ENCODE data around the gene SCRG1.

The SCRG1 gene

GRCh38 chr4:173397604-173398003 is 1.3 kb downstream of the SCRG1 start:
- H3K27me3 ChIP-seq (ENCODE audit: insufficient read depth, insufficient read length) = no peaks in the 10 kb centered on the region
- H3K36me3 ChIP-seq (ENCODE audit: insufficient read depth, insufficient read length, low read length) = no peaks in the 10 kb centered on the region
- H3K4me3 ChIP-seq (ENCODE audit: insufficient read length, low read depth) = no peak overlapping the region
- TF ChIP-seq ZNF274 (IDR thresholded peaks at IDR 0.05; ENCODE audit: low read depth, low read length) (no peak), SUZ12 (IDR thresholded peaks at IDR 0.05; ENCODE audit: extremely low read depth, insufficient read depth, insufficient read length) (no peak), YY1 (IDR thresholded peaks at IDR 0.05; ENCODE audit: insufficient read depth, insufficient read length) (no peak)
- no peaks in the 10 kb centered on the region for H3K4me1 ChIP-seq (ENCODE audit: insufficient read depth, insufficient read length)
- no peak for DNase-seq (ENCODE audit: low read depth, low spot score)
- no peaks in the 10 kb centered on the region for H3K9me3 ChIP-seq (ENCODE audit: insufficient read depth, low read length)
- no peak overlapping the region for H3K9ac ChIP-seq (ENCODE audit: insufficient read length, low read depth)

GRCh38 chr4:173391701-173392100 is 7.2 kb downstream of the SCRG1 start:
- Histone ChIP-seq H3K36me3 (ENCODE audit: insufficient read depth, insufficient read length, low read length) (no peaks in the 10 kb centered on the region), H3K9ac (ENCODE audit: insufficient read length, low read depth) (no peak overlapping the region), H3K4me3 (ENCODE audit: insufficient read length, low read depth) (no peak overlapping the region), H3K9me3 (ENCODE audit: insufficient read depth, low read length) (no peaks in the 10 kb centered on the region), H3K27me3 (ENCODE audit: insufficient read depth, insufficient read length) (no peaks in the 10 kb centered on the region), H3K4me1 (ENCODE audit: insufficient read depth, insufficient read length) (no peaks in the 10 kb centered on the region)
- DNase-seq (ENCODE audit: low read depth, low spot score) = no peak
- TF ChIP-seq SUZ12 (IDR thresholded peaks at IDR 0.05; ENCODE audit: extremely low read depth, insufficient read depth, insufficient read length) (no peak), ZNF274 (IDR thresholded peaks at IDR 0.05; ENCODE audit: low read depth, low read length) (no peak), YY1 (IDR thresholded peaks at IDR 0.05; ENCODE audit: insufficient read depth, insufficient read length) (no peak)

- Histone ChIP-seq H3K9ac (ENCODE audit: insufficient read length, low read depth) (no peak overlapping the region), H3K27me3 (ENCODE audit: insufficient read depth, insufficient read length) (no peaks in the 10 kb centered on the region), H3K4me3 (ENCODE audit: insufficient read length, low read depth) (no peak overlapping the region), H3K9me3 (ENCODE audit: insufficient read depth, low read length) (no peaks in the 10 kb centered on the region), H3K36me3 (ENCODE audit: insufficient read depth, insufficient read length, low read length) (no peaks in the 10 kb centered on the region), H3K4me1 (ENCODE audit: insufficient read depth, insufficient read length) (no peaks in the 10 kb centered on the region)
- TF ChIP-seq ZNF274 (IDR thresholded peaks at IDR 0.05; ENCODE audit: low read depth, low read length) (no peak), YY1 (IDR thresholded peaks at IDR 0.05; ENCODE audit: insufficient read depth, insufficient read length) (no peak), SUZ12 (IDR thresholded peaks at IDR 0.05; ENCODE audit: extremely low read depth, insufficient read depth, insufficient read length) (no peak)
- DNase-seq (ENCODE audit: low read depth, low spot score) = no peak
Measured at GRCh38 chr4:173386751-173387150, 12.2 kb downstream of the SCRG1 start.

GRCh38 chr4:173382349-173382748 is 16.6 kb downstream of the SCRG1 start:
- no peak for DNase-seq (ENCODE audit: low read depth, low spot score)
- Histone ChIP-seq H3K27me3 (ENCODE audit: insufficient read depth, insufficient read length) (no peaks in the 10 kb centered on the region), H3K9ac (ENCODE audit: insufficient read length, low read depth) (no peak overlapping the region), H3K36me3 (ENCODE audit: insufficient read depth, insufficient read length, low read length) (no peaks in the 10 kb centered on the region), H3K4me1 (ENCODE audit: insufficient read depth, insufficient read length) (no peaks in the 10 kb centered on the region), H3K9me3 (ENCODE audit: insufficient read depth, low read length) (no peaks in the 10 kb centered on the region), H3K4me3 (ENCODE audit: insufficient read length, low read depth) (no peak overlapping the region)
- TF ChIP-seq ZNF274 (IDR thresholded peaks at IDR 0.05; ENCODE audit: low read depth, low read length) (no peak), SUZ12 (IDR thresholded peaks at IDR 0.05; ENCODE audit: extremely low read depth, insufficient read depth, insufficient read length) (no peak), YY1 (IDR thresholded peaks at IDR 0.05; ENCODE audit: insufficient read depth, insufficient read length) (no peak)

- TF ChIP-seq YY1 (IDR thresholded peaks at IDR 0.05; ENCODE audit: insufficient read depth, insufficient read length) = no peak
- no peak for TF ChIP-seq SUZ12 (IDR thresholded peaks at IDR 0.05; ENCODE audit: extremely low read depth, insufficient read depth, insufficient read length)
- TF ChIP-seq ZNF274 (IDR thresholded peaks at IDR 0.05; ENCODE audit: low read depth, low read length) = no peak
- H3K4me1 ChIP-seq (ENCODE audit: insufficient read depth, insufficient read length) = no peaks in the 10 kb centered on the region
- no peak for DNase-seq (ENCODE audit: low read depth, low spot score)
- H3K9ac ChIP-seq (ENCODE audit: insufficient read length, low read depth) = no peak overlapping the region
- H3K9me3 ChIP-seq (ENCODE audit: insufficient read depth, low read length) = no peaks in the 10 kb centered on the region
- no peaks in the 10 kb centered on the region for H3K27me3 ChIP-seq (ENCODE audit: insufficient read depth, insufficient read length)
- no peaks in the 10 kb centered on the region for H3K36me3 ChIP-seq (ENCODE audit: insufficient read depth, insufficient read length, low read length)
- H3K4me3 ChIP-seq (ENCODE audit: insufficient read length, low read depth) = no peak overlapping the region
Measured at GRCh38 chr4:173381610-173382009, 17.3 kb downstream of the SCRG1 start.

GRCh38 chr4:173380987-173381386 is 17.9 kb downstream of the SCRG1 start:
- H3K9ac ChIP-seq (ENCODE audit: insufficient read length, low read depth) = no peak overlapping the region
- H3K4me1 ChIP-seq (ENCODE audit: insufficient read depth, insufficient read length) = no peaks in the 10 kb centered on the region
- no peaks in the 10 kb centered on the region for H3K27me3 ChIP-seq (ENCODE audit: insufficient read depth, insufficient read length)
- no peak overlapping the region for H3K4me3 ChIP-seq (ENCODE audit: insufficient read length, low read depth)
- no peak for DNase-seq (ENCODE audit: low read depth, low spot score)
- no peaks in the 10 kb centered on the region for H3K36me3 ChIP-seq (ENCODE audit: insufficient read depth, insufficient read length, low read length)
- TF ChIP-seq ZNF274 (IDR thresholded peaks at IDR 0.05; ENCODE audit: low read depth, low read length) (no peak), YY1 (IDR thresholded peaks at IDR 0.05; ENCODE audit: insufficient read depth, insufficient read length) (no peak), SUZ12 (IDR thresholded peaks at IDR 0.05; ENCODE audit: extremely low read depth, insufficient read depth, insufficient read length) (no peak)
- H3K9me3 ChIP-seq (ENCODE audit: insufficient read depth, low read length) = no peaks in the 10 kb centered on the region

- no peak for DNase-seq (ENCODE audit: low read depth, low spot score)
- Histone ChIP-seq H3K4me1 (ENCODE audit: insufficient read depth, insufficient read length) (no peaks in the 10 kb centered on the region), H3K9me3 (ENCODE audit: insufficient read depth, low read length) (no peaks in the 10 kb centered on the region), H3K36me3 (ENCODE audit: insufficient read depth, insufficient read length, low read length) (no peaks in the 10 kb centered on the region), H3K27me3 (ENCODE audit: insufficient read depth, insufficient read length) (no peaks in the 10 kb centered on the region), H3K9ac (ENCODE audit: insufficient read length, low read depth) (no peak overlapping the region), H3K4me3 (ENCODE audit: insufficient read length, low read depth) (no peak overlapping the region)
- TF ChIP-seq SUZ12 (IDR thresholded peaks at IDR 0.05; ENCODE audit: extremely low read depth, insufficient read depth, insufficient read length) (no peak), YY1 (IDR thresholded peaks at IDR 0.05; ENCODE audit: insufficient read depth, insufficient read length) (no peak), ZNF274 (IDR thresholded peaks at IDR 0.05; ENCODE audit: low read depth, low read length) (no peak)
Measured at GRCh38 chr4:173379929-173380328, 19.0 kb downstream of the SCRG1 start.

Data from NT2/D1 (cell line).